GM12891 (cell line): Measurements from ENCODE around the gene C2orf80.

Experiments used
- PAX5 ChIP-seq: IDR thresholded peaks from 2 replicates; pipeline ENCODE4 v1.6.1; 2011; ENCODE audit warnings: low read length, moderate library complexity, mild to moderate bottlenecking; ENCODE audit not compliant: insufficient read depth, severe bottlenecking
- POLR2AphosphoS5 ChIP-seq: IDR thresholded peaks from 2 replicates; pipeline ENCODE4 v1.6.1; 2011; ENCODE audit warnings: low read depth, low read length, control low read depth

GRCh38 chr2:208182835-208183234, 7.0 kb downstream of the C2orf80 start:
- TF ChIP-seq POLR2AphosphoS5 = no peak
- no peak for TF ChIP-seq PAX5
